Stimulated activated CD4-positive, alpha-beta T cell treated with anti-CD3 and anti-CD28 coated beads, Interleukin-2, amount 100 ng/mL, for 24 hours (primary cell): ENCODE data around the gene LRRC57.

ENCODE experiments used
- DNase-seq, 2 donors: peaks; one replicate each; pipeline ENCODE4 v3.0.0-alpha.2; 2020

Gene LRRC57

DNA sequence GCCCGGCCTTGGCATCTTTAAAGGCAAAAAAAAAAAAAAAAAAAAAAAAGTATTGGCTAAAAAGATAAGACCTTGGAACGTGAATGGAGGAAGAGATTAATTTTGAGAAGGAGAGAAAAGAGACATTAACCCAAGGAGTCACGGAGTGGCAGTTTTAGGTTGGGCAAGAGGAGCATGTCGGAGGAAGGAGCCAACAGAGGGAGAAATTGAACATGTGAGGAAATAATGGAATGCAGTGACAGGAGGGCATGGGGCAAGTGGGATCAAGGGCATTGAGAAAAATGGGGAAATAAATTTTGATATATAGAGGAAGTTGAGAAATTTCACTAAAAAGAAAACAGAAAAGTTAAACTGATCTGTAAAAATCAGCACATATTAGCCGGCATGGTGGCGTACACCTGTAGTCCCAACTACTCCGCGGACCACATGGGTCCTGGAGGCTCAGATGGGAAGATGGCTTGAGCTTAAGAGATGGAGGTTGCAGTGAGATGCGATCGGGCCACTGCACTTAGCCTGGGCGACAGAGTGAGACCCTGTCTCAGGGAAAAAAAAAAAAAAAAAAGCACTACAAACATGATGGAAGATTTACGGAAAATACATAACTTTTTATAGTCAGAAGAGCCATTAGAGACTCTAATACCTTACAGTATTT is 1.3 kb upstream of the LRRC57 start:
- no peak for DNase-seq

DNA sequence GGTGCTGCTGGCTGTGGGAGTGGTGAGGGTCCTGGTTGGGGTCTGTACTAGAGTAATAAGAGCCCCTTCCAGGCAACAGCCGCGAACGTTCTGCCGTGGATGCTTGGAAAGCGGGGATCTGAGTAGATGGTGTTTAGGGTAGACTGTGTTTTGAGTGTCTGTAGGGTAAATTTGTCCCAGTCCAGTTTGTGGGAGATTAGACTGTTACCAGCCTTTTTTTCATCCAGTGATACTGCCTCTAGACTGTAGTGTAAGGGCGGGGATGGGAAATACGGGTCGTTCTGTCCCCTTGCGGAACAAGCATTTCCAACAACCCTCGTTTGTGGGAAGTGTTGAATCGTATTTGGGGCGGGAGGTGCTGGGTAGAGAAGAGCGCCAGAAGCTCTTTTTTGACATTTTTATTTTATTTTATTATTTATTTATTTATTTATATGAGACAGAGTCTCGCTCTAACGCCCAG is 469 bp upstream of the LRRC57 start:
- no peak for DNase-seq

DNA sequence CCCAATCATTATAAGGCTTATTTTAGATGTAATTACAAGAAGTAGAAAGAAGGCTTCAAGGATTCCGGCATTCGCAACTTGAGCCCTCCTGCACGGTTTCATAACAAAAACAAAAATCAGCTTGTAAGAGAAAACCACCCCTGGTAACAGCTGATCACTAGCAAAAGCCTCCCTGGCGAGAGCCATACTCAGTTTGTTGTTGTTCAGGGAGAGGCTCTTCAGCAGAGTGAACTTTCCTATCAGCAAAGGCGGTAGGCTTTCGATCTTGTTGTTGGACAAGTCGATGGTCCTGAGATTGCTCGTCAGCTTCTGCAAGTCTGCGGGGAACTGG is 710 bp downstream of the LRRC57 start:
- DNase-seq: no peak

DNA sequence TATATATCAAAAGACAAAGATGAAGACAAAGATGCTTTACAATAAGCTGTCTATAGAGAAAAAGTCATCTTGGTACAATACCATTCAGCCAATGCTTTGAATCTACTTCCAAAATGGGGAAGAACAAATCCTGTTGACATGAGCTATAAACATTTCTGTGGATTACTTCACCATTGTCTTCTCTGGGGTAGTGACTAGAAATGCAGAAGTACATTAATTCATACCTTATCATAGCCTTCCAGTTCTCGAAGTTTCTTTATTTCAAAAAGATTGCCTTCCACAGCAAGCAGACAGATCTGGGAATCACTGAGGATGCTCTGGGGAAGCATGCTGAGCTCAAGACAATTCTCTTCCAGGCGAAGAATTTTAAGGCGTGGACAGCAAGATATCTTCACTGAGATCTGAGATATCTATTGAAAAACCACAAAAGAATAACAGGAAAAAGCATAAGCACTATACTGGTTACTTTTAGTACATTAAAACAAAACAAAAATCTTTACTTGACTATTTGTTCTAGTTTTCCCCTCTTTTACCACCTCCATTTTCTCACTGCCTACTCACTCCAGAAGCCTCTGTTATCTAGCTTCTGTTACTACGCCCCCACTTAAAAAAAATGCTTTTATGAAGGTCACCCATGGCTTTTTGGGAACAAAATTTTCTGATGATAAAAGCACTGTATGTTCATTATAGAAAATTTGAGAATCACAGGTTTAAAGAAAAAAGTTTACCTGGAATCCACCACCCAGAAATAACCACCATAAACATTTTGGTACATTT is 3.6 kb downstream of the LRRC57 start:
- DNase-seq: no peak

DNA sequence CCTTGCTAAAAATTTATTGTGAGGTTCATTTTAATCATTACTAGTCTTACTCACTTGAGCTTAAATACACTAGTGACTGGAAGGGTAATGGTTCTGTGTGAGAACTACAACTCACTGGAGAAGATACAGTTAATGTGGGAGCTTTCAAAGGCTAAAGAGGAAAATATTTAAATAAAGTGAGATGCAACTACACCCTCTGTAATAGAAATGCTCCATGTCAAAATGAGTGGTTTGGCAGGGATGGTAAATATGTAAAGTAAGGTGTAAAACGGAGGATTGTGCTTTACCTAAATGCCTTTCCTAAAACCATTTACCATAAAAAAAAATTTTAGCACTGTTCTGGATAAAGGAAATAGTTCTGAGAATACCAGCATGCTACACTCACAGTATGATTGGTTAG is 15.3 kb downstream of the LRRC57 start:
- no peak for DNase-seq

DNA sequence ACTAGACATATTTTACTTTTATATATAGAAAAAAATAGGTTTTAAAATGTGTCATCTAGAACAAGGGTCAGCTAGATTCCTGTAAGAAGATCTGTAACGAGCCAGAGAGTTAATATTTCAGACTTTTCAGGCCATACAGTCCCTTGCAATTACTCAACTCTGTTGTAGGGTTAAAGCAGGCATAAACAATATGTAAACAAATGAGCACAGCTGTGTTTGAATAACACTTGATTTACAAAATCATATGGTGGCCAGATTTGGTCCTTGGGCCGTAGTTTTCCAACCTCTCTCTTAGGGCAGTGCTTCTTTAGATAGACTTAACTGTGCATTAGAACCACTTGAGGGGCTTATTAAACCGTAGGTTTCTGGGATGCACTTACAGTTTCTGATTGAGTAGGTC is 19.6 kb downstream of the LRRC57 start:
- DNase-seq: no peak

DNA sequence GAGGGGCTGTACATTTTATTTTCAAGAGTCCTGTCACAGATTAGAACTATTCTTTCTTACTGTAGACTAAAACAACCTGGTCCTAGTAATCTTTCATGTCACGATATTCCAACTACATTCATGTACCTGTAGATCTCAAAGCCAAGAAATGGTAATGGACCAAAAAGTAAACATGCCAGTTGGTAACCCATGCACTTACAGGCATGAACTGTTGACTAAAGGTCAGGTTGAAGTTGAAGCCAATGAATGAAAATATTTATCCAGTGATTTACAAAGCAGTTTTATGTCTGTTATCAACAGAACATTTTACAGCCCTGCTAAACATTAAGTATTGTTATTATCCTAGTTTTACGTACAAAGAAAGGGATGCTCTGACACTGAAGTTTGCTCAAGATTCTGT is 25.3 kb downstream of the LRRC57 start:
- no peak for DNase-seq

DNA sequence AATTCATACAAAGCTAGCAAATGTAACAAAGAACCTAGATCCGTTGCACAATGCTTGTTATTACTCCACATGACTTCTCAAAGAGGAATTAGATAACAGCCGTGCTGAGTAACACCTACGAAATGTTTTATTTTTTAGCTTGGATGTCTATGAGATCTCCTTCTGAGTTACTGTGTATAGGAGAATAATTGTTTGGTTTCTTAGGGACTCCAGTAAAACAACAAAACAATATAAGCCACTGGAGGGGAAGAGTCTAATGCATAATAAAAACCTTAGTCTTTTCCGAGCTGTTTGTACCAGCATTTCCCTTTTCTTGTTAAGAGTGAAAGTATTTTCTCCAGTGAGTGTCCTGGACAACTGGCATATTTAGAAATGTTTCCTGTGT is 37.6 kb downstream of the LRRC57 start:
- DNase-seq: no peak

DNA sequence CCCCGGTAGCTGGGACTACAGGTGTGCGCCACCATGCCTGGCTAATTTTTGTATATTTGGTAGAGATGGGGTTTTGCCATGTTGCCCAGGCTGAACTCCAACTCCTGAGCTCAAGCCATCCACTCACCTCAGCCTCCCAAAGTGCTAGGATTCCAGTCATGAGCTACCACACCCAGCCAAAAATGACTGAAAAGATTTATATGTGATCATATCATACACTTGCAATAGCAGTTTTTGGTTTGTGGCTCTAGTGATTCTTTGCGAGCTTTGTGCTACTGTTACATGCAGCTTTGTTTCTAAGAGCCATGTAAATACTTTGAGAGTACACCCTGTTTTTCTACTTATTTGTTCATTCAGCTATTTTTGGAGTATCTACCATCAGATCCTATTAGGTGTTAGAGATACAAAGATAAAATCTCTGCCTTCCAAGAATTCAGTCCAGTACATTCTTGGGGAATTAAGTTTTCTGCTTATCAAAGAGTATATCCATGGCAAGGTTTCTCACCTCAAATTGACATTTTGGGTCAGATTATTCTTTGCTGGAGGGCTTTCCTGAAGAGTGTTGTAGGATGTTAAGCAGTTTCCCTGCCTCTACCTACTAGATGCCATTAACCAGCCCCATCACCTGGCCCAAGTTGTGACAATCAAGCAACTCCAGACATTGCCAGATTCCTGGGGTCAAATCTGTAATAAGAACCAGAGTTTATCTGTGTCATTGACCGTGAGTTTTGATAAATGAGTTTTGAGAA is 38.2 kb downstream of the LRRC57 start:
- DNase-seq: no peak

DNA sequence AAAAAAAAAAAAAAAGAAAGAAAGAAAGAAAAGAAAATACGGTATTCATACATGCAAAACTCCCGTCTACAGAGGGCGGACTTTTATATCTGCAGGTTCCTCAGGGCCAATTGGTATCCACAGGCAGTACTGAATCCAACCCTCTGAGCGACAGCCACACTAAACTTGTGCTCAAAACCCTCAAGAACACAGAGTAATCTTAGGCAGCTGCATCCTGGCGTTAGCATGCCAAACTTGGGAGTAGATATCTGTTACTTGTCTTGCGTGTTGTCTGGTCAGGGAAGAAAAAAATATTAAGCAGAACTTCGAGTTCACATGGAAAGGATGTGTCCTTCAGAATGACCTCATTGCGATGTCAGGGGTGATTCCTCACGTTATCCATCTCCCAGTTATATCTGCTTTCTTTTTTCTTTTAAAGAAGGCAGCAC is 40.3 kb downstream of the LRRC57 start:
- no peak for DNase-seq

DNA sequence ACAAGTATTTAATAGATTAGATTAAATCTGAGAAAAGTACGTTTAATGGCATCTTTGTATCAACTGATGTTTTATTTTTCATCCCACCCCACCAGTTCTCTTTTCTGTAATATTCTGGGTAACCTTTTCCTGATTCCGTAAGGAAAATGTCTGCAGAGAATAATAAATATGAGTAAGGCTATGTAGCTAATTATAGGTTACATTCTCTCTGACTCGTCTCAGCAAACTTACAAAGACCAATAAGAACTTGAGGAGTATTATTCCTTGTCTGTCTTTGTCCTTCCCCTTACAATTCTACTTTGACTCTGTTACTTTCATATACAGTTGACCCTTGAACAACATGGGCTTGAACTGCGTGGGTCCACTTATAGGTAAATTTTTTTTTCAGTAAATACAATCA is 41.1 kb downstream of the LRRC57 start:
- DNase-seq: no peak

DNA sequence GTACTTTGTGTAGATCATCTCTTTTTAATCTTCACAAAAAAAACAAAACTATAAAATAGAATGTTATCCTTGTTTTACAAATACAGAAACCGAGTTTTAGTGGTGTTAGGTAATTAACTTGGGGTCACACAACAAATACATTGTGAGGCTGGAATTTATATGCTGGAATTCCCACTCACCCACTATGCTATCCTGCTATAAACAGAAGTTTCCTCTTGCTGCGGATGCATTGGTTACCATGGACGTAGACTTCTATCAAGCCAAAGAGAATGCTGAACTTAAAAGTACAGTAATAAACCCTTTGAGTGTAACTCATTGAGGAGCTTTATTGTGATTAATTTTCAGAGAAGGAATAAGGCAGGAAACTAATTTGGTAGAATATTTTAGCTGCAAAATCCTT is 44.0 kb downstream of the LRRC57 start:
- DNase-seq: no peak

DNA sequence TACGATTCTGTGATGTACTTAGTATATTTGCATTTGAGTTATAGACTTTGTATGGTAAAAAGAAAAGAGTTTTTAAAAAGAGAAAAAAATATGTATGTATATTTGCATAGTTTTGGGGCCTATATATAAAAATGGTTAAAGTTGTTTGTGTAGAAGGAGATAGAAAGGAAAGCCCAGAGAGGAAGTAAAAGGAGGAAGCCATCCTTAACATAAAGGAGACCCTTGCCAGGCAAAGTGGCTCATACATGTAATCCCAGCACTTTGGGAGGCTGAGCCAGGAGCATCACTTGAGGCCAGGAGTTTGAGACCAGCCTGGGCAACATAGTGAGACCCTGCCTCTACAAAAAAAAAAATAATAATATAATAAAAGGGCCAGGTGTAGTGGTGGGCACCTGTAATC is 44.8 kb downstream of the LRRC57 start:
- DNase-seq: no peak

DNA sequence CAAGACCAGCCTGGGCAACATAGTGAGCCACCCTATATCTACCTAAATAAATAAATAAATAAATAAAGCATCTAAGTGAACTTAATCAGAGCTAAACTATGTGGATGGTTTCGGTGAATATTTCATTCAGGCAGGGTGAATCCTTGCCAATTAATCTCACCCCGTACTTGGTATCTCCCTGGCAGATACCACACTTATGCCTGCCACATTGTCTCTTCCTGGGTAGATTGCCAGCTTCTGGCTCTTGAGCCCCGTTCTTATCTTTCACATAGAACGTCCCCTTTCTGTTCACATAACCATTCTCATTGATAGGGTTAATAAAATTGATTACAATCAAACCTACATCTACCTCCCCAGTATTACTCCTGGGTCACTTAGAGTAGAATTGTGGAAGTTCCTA is 46.1 kb downstream of the LRRC57 start:
- DNase-seq: no peak

DNA sequence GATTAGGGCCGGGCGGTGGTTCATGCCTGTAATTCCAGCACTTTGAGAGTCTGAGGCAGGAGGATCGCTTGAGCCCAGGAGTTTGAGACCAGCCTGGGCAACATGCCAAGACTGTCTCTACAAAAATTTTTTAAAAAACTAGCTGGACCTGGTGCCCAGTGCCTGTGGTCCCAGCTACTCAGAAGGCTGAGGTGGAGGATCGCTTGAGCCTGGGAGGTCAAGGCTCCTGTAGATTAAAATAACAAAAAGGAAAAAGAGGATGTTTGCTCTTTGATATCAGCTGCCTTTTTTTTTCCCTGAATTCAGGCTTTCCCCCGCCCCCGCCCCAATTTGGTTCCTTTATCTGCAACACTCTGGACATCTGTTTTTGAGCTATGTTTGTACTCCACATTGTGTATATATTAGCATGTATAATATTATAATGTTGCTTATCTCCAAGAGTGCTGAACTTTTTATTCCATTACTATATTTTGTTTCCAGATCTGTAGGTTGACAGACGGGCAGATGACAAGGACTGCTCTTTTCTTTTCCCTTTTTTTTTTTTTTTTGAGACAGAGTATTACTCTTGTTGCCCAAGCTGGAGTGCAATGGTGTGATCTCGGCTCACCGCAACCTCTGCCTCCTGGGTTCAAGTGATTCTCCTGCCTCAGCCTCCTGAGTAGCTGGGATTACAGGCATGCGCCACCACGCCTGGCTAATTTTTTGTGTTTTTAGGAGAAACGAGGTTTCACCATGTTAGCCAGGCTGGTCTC is 48.6 kb downstream of the LRRC57 start:
- DNase-seq: no peak

DNA sequence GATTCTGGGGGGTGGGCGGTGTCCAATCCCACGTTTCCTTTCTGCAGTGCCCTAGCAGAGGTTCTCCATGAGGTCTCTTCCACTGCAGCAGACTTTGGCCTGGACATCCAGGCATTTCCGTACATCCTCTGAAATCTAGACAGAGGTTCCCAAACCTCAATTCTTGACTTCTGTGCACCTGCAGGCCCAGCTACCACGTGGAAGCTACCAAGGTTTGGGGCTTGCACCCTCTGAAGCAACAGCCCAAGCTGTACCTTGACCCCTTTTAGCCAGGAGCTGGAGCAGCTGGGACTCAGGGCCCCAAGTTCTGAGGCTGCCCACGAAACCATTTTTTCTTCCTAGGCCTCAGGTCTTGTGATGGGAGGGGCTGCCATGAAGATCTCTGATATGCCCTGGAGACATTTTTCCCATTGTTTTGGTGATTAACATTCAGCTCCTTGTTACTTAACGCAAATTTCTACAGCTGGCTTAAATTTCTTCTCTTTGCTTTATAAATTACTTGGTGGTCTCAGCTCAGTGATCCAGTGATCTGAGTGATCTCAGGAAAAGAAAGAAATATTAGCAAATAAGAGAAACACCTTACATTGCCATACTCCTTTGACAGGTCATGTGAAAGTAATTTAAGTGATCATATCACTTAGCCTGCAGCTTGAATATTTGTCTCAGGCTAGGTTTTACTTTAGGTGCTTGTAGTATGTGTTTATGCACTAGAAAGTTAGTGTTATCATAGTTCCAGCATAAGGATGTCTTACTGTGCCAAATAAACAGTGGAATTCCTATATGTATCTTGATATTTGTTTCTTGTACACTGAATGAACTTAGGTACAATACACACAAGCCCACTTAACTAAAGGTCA is 50.2 kb downstream of the LRRC57 start:
- DNase-seq: no peak

DNA sequence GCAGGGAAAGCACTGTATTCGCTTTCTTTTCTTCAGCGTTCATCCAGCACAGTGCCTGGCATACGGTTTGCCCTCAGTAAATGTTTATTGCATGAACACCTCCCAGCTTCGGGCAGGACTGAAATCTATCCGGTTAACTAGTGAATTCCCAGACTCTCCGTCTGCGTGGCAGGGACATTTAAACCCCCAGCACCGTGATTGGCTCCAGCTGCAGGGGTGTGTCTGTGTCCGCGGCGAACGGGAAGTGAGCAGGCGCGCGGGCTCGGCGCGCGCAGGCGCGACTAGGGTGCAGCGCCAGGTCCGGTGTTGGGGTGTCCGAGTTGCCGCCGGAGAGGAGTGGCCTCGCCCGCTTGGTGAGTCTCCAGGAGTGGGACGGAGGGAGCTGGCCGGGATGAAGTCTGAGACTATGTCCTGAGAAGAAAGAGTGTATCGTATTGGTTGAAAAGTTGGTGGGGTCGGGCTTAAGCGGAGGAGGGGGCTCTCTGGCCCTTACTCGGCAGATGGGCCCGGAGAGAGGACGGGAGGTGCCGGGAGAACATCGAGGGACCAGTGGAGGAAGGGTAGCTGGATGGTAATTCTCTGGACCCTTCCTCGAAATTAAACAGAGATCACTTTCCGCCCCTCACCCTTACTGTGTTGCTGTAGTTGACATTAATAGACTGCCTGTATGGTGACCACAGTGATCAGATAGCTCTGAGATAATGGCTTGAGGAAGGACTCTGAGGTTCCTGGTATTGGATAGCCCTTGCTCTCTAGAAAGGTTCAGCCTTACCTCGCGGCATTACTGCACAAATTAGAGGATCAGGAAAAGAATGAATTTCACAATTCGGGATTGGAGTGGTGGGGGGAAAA is 53.0 kb downstream of the LRRC57 start, which contains the start of gene SNAP23:
Gene SNAP23, plus strand, starts transcription at position 274 of the 852 bp plus-strand sequence. CDS start 16,213 bp downstream, outside the sequence.
- DNase-seq: peak; percentile 84

DNA sequence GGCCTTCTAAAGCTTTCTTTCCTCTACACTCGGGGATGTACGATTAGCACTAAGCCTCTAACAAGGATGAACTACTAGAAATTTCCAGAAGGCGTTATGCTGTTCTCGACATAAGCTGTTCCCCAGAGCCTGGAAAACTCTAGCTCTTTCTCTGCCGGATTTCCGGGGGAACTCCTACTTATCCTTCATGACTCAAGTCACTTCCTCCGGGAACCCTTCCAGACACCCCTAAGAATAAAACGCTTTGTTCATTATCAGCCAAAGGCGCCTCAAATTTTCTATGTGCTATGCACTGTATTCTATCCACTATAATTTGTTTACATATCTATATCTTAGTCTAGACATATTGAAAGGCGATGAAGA is 53.6 kb downstream of the LRRC57 start:
- peak in 1 of 2 donors; percentile 48 for DNase-seq

DNA sequence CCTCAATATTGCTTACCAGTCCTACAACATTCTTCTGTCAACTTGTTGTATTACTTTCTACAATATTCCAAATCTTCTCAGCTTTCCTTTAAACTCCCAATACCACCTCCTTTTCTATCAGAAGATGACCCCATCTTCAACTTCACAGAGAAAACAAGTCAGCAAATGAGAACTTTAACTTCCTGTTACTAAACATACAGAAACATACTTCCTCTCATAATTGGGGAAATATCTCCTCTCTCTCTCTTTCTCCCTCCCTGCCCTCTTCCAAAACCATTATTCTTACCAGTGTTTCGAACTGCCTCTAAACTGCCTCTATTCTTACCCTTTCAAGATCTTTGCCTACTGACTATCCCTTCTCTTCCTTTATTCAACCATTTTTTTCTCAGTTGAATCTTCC is 54.9 kb downstream of the LRRC57 start:
- DNase-seq: no peak

DNA sequence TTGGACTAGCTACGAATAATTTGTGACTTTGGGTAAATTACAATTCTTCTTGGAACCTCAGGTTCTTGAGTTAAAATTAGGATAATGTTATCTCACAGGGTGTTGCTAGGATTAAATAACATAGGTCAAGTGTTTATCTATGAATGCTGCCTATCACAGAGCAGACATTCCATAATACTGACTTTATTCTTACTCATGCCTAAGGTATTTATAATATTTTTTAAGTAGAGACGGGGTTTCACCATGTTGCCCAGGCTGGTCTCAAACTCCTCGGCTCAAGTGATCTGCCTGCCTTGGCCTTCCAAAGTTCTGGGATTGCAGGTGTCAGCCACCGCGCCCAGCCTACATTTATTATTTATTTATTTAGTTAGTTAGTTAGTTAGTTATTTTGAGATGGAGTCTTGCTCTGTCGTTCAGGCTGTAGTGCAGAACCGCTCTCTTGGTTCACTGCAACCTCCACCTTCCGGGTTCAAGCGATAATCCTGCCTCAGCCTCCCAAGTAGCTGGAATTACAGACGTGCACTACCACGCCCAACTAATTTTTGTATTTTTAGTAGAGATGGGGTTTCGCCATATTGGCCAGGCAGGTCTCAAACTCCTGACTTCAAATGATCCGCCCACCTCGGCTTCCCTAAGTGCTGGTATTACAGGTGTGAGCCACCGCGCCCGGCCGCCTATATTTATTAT is 56.9 kb downstream of the LRRC57 start:
- DNase-seq: no peak
